GM18868 (cell line): Measurements from ENCODE around the gene TMEM237.

Source experiments
- ATAC-seq: cut with Tn5 transposase; IDR thresholded peaks from one replicate; pipeline ENCODE4 v1.9.1; 2021; ENCODE audit warnings: mild to moderate bottlenecking, moderate library complexity; ENCODE audit not compliant: unreplicated experiment

TMEM237 gene

DNA sequence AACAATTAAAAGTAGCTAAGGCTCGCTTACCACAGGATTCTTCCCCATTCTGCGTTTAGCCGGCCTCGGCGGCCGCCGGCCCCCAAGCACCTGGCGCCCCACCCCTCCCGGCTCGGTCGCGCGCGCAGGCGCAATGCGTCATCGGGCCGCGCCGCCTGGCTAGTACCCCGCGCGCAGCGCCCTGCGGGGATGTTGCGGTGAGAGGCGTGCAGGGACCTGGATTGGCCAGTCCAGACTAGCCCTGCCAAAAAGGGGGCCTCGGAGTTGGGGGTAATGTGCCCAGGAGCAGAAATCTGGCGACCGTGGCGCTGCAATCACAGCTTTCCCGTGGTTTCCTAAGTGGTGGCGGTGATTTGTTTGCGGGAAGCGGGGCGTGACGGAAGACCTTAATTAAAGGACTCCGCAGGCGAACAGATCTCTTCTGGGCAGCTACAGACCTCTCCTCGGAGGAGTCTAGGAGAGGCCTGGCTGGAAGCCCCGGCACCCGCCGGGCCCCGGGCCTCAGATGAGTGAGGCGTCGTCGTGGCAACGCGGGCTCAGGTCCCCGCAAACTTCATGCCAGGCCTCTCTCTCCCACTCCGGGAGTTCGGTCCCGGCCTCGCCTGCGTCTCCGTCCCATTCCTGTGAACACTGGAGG, 606 bp downstream of the TMEM237 start:
- peak; percentile 78 for ATAC-seq

DNA sequence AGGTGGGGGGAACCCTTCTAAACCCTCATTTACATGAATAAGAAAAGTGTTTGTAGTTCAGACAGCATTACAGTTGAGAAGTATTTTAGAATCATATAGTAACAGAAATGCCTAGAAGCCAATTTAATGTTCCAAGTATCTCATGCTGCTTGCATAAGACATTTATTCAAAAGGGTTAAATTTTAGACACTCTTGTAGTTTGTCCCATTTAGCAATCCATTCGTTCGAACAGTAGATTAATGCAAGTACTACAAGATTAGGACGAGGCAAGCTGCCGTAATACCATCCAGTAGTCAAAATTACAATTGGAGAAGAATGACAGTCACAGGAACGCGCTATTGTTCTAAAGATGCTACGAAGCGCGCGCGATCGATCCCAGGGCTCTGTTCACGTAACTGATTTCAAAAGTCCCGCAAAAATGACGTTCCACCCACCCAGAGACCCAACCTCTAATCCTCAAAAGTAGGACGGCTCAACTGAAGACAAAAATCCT, 1.2 kb downstream of the TMEM237 start:
- peak; percentile 43 for ATAC-seq

DNA sequence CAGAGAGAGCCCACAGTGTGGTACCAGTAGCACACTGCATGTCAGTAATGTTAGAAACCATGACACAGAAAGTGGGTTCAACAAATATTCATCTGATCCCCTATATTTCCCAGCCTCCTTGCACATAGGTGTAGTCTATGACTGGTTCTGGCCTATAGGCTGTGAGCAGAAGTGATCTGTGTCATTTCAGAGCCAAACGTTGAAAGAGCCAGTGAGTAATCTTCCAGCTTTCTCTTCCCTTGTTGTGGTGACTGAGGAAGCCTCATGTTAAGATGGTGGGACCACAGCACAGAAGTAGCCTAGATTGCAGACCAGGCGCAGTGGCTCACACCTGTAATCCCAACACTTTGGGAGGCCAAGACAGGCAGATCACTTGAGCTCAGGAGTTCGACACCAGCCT, 4.1 kb downstream of the TMEM237 start:
- ATAC-seq: no peak

DNA sequence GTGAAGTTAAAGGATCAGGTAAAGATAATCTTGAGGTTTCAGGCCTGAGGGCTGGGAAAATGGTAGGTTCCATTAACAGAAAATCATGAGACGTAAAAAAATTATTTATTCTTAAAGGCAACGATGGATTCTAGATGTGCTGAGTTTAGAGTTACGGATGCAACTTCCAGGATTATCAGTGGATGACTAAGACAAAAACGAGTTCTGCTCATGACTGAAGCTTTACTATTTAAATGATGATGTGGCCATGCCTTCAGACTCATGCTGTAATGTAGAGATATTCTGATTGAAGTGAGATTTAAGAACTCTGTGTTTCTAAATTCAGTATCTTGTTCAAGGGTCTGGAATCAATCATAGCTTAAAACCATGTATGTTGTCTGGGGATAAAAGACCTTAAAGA, 5.0 kb downstream of the TMEM237 start:
- no peak for ATAC-seq

DNA sequence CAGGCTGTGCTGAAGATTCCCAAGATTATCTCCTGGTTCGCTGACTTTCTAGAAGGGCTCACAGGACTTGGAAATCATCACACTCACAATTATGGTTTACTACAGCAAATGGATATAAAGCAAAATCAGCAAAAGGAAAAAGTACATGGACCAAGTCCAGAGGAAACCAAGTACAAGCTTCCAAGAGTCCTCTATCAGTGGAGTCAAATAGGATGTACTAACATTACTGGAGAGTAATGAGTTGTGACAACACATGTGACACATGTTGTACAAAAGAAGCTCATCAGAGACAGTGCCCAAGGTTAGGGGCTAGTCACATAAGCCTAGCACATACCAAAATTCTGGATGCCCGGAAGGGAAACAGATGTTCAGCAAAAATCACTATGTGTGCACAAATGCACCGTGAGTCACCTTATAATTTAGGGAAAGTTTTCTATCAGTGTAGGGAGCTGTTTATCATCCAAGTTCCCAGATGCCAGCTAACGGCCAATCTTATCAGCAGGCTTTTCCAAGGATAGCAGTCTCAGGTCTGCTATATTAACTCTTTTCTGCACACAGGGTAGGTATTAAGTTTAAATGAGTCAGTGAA, 9.5 kb downstream of the TMEM237 start:
- no peak for ATAC-seq

DNA sequence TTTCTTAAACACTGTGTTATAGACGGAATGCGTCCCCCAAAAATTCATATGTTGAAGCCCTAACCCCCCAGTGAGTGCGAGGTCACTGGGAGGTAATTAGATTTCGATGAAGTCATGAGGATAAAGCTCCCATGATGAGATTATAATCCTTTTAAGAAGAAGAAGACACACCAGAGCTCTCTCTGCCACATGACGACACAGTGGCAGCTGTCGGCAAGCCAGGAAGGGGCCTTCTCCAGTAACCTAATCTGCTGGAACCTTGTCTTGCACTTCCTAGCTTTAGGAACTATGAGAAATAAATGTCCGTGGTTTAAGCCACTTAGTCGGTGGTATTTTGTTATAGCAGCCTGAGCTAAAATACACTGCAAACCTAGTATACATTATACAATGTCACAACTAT, 12.3 kb downstream of the TMEM237 start:
- ATAC-seq: no peak

DNA sequence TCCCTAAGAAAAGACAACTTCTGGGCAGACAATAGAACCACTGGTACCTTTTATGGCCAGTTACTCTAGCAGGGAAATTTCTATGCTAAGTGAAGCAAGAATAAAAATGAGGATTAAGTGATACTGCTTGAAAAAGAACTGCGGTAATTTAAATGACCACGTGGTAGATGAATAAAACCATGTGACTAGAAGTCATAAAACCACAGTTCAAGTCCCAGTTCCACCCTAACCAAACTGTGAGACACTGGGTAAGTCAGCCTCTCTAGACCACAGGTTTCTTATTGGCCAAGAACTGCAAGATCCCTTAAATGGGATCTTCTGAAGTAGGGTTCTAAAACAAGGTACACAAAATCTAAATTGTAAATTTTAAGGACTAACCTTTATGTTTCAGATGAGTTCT, 12.7 kb downstream of the TMEM237 start:
- ATAC-seq: no peak

DNA sequence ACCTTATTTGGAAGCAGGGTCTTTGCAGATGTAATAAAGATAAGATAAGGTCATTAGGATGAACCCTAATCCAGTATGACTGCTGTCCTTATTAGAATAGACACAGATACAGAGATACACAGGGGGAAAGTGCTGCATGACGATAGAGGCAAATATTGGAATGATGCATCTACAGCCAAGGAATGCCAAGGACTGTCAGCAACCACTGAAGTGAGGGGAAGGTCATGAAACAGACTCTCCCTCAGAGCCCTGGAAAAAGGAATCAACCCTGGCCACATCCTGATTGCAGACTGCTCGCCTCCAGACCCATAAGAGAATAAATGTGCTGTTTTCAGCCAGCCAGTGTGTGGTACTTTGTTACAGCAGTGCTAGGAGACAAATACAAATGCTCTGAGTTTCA, 14.8 kb downstream of the TMEM237 start:
- ATAC-seq: no peak

DNA sequence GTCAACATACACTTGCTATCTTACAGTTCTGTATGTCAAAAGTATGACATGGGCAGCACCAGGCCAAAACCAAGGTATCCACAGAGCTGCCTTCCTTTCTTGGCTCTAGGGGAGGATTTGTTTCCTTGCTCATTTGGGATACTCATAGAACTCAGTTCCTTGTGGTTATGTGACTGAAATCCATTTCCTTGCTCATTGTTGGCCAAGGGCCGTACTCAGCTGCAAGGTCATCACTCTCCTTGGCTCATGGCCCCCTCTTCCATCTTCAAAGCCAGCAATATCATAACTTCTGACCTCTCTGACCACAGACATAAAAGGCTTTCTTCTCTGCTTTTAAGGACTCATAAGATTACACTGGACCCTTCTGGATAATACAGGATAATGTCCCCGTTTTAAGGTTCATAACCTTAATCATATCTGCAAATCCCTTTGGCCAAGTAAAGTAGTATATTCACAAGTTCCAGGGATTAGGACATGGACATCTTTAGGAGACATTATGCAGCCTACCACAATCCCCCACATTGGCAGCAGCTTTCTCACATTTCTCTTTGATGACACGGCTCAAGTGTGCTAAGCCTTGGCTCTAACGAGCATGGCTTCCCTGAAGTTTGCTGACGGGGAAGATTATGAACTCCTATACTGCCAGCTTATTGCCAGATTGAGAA, 20.9 kb downstream of the TMEM237 start:
- ATAC-seq: no peak

DNA sequence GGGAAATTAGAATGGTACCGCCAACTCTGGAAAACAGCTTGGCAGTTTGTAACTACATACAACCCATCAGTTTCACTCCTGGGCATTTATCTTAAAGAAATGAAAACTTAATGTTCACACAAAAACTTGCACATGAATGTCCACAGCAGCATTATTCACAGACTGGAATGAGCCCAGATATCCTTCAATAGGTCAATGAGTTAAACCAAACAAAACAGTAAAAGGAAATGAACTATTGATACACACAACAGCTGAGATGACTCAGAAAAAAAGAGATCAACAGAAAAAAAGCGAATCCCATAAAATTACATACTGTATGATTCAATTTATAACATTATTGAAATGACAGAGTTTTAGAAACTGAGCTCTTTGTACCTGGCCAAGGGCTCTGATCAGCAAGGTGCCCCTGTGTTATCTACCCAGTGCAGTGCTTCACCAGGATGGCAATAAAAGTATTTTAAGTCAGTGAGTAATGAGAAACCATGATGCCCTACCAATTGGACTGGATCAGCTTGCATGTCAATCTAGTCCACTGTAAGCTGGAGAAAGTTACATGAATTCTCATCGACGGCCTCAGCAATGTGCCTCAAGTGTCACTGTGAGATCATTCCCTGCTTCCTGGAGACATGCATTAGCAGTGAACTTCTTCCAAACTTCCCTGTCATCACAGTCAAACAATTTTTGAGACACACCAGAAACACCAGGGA, 21.9 kb downstream of the TMEM237 start:
- ATAC-seq: no peak

DNA sequence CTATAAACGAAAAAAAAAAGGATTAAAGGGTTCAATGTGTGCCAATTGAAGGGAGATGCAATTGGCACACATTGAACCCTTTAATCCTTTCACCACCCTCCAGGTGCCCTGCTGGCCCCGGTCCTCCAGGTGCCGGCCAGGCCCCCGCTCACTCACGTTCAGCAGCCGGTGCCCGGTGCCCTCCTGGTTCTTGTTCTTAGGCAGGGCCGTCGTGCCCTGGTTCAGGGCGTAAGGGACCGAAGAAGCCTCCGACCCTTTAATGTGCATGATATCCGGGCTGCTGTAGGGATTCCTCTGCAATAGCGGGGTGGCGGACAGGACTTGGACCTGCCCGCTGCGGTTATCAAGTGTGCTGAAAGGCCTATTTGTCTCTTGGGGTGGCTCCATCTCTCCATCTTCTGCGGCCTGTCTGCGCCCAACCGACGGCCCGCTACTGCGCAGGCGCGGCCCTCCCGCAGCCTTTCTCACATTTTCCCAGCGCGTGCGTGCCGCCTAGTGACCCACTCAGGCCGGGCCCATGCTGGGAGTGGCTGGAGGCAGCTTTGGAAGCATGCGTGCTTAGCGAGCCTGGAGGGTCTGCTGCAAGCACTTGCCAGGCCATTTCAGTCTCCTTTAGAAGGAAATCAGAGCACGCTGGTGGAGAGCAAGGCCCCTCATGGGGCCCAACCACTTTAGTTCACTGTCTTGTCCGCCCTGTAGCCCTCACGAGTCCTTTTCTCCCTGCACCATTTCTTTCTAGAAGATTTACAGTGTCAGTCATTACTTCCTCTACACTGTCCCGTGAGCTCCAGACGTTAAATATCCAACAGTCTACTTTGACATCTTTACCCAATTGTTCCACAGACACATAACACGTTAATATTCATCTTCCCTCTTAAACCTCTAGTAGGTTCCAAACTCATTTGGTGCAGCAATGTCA, 24.3 kb downstream of the TMEM237 start:
- ATAC-seq: no peak

DNA sequence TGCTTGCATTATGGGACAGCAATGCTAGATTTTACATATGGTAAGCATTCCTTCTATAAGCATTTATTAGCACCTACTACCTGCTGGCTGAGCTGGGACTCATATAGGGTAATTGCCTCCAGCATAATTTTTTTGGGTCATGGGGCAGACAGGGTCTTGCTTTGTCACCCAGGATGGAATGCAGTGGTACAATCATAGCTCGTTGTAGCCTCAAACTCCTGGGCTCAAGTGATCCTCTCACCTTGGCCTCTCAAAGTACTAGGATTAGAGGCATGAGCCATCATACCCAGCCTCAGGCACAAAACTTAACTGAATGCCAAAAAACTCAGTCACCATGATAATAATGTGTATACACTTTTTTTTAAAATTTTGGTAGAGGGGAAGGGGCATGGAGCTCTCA, 35.3 kb downstream of the TMEM237 start:
- no peak for ATAC-seq

DNA sequence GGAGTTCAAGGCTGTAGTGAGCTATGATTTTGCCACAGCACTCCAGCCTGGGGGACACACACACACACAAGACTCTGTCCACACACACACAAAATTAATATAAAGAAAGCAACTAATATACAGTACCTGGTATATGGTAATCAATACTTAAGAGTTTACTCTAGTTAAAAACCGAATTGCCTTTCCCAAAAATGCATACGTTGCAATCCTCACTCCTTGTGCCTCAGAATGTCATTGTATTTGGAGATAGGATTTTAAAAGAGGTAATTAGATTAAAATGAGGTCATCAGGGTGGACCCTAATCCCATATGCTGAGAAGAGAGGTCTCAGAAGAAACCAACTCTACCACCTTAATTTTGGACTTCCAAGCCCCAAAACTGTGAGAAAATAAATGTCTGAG, 35.7 kb downstream of the TMEM237 start:
- ATAC-seq: no peak

DNA sequence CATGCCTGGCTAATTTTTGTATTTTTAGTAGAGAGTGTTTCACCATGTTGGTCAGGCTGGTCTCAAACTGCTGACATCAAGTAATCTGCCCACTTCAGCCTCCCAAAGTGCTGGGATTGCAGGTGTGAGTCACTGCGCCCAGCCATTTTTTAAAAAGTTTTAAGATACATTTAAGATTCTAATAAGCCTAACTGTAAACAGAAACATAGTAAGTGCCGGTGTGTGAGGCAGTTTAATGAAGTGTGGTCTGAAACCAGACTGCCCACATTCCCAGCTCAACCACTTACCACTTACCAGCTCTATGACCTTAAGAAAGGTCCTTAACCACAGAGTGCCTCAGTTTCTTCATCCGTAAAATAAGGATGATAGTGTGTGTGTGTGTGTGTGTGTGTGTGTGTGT, 42.4 kb downstream of the TMEM237 start:
- no peak for ATAC-seq

DNA sequence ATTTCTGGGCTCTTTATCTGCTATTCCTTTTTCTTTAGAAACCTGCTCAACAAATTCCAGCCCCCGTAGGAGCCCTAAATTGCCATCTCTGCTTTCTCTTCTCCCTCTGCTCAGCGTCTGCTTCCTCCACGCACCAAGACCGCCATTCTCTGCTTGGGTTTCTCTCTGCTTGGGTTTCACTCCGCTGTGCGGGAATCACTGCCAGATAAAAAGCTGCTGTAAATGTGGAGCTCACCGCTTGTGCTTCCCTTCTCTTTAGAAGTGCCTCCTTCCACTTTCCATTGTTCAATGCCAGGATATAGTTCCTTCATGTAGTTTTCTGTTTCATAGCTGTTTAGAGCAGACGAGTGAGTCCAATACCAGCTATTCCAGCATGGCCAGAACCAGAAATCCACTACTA, 45.9 kb downstream of the TMEM237 start:
- ATAC-seq: no peak

DNA sequence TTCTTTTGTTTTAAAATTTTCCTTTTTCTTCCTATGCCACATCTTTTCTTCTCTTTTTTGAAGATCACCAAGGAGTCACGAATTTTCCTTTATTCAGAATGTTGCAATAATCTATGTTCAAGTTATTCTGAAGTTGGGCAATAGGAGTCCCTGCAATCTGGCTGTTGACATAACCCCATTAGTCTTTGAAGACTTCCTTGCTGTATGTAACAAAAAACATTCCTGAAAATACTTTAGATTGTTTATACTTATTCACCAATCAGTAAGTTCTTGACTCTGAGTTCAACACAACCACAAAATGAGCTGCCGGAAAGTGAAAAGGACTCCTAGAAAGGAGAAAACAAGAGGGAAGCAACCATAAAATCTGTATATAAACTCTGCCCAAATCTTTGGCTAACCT, 62.8 kb downstream of the TMEM237 start:
- ATAC-seq: no peak

DNA sequence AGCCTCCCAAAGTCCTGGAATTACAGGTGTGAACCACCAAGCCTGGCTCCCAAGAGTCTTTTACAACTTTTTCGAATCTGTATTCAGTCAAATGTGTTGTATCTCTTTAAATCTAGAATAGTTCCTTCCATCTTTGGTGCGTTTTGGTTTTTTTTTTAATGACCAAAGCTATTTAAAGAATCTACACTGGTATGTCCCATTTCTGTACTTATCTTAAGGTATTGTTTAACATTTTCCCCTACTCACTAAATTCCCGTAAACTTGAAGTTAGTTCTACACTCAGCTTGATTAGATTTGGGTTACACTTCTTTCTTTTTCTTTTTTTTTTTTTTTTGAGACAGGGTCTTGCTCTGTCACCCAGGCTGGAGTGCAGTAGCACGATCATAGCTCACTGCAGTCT, 63.8 kb downstream of the TMEM237 start:
- no peak for ATAC-seq

DNA sequence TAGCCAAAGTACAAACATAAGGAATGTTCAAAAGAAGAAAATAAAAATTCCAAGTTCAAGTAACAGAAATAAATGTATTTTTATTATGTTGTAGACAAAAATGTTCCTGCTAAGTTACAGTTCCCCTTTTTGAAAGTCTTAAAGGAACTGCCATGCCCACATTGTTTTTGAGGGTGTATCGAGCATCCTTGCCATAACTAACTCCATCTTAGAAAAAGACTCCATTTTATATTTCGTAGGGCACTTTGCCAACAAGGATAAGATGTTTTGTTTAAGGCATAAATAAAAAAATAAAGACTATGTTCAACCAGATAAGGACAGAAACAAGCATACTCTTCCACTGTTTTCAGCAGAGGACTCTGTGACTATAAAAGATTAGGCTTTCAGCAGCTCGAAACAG, 67.3 kb downstream of the TMEM237 start:
- no peak for ATAC-seq

DNA sequence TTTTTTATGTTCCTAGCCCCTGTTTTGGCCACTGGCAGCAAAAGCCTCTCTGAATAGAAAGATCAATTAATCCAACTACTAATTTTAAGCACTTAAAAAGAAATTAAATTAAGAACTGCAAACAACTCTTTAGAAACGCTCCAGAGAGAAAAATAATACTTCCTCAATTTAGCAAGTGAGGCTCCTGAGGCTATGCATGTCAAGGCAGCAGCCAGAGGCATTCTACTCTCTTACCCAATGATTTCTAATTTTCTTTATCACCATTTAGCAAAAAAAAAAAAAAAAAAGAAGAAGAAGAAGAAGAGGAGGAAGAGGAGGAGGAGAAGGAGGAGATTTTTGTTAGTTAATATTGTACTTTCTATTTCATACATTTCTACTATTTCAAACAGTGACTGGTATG, 68.5 kb downstream of the TMEM237 start:
- no peak for ATAC-seq

DNA sequence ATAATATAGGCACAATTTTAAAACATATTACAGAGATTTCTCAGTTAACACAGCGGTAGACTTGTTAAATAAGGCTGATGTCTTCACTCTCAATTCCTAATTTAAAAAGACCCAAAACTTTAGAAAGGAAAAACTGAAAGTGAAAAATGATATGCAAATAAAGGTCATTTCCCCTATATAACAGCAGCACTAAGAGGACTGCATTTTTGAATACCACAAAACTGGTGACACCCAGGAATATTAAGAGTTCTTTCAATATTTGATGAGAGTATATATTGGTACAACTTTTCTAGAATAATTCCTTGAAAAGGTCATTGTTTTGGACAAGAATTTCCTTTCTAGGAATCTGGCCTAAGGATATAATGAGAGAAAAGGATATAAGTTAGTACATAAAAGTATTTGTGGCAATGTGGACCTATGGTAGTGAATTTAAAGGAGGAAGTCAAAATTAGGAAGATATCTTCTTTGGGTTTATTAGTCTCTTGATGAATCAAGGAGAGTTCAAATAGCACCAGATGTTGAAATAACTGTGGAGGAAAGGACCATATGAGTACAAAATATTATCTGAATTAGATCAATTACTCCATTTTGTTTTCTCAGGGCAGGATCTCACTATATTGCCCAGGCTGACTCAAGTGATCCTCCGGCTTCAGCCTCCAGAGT, 70.3 kb downstream of the TMEM237 start:
- peak; percentile 51 for ATAC-seq
